Neural cell (in vitro differentiated cells): Measurements from ENCODE around the gene PAIP2. TPM values are rescaled to one million over a fixed set of nuclear protein-coding genes. Genes with fewer than 3 reads are reported as not detected.

ENCODE experiments used
- H2AFZ ChIP-seq: fragments of 200-600, 300-800 bp; sonication (generic), shearing (Covaris generic); 2 replicates; pipeline ENCODE4 v1.6.0; 2014; ENCODE audit warnings: low read depth, mild to moderate bottlenecking, antibody characterized with exemption, low read length, moderate library complexity
- H3F3A ChIP-seq: fragments of 200-600 bp; shearing (Covaris generic); 2 replicates; pipeline ENCODE4 v1.6.1; 2016; ENCODE audit warnings: mild to moderate bottlenecking, moderate library complexity, mixed read lengths, antibody characterized with exemption, low read length; ENCODE audit not compliant: insufficient read depth, poor library complexity, severe bottlenecking
- H3K27ac ChIP-seq: fragments of 200-600, 300-800 bp; sonication (generic), shearing (Covaris generic); 2 replicates; pipeline ENCODE4 v1.5.1; 2014; ENCODE audit warnings: mild to moderate bottlenecking, low read length, moderate library complexity
- H3K27me3 ChIP-seq: fragments of 300-800, 200-600 bp; sonication (generic), shearing (Covaris generic); 2 replicates; pipeline ENCODE4 v1.6.0; 2014; ENCODE audit warnings: mild to moderate bottlenecking, low read depth, low read length, moderate library complexity; ENCODE audit not compliant: insufficient read depth
- H3K36me3 ChIP-seq: fragments of 300-800, 200-600 bp; sonication (generic), shearing (Covaris generic); 2 replicates; pipeline ENCODE4 v1.5.1; 2014; ENCODE audit warnings: mild to moderate bottlenecking, antibody characterized with exemption, low read length, moderate library complexity; ENCODE audit not compliant: insufficient read depth
- H3K4me2 ChIP-seq: fragments of 300-800, 200-600 bp; sonication (generic), shearing (Covaris generic); 2 replicates; pipeline ENCODE4 v1.6.0; 2014; ENCODE audit warnings: mild to moderate bottlenecking, low read length
- H3K4me3 ChIP-seq: fragments of 300-800, 200-600 bp; sonication (generic), shearing (Covaris generic); 2 replicates; pipeline ENCODE4 v1.5.1; 2014; ENCODE audit warnings: mild to moderate bottlenecking, low read length, moderate library complexity
- H3K79me2 ChIP-seq: fragments of 200-600 bp; shearing (Covaris generic); replicated peaks from 2 replicates; pipeline ENCODE4 v1.6.0; 2014; ENCODE audit warnings: mild to moderate bottlenecking, low read length, moderate library complexity; ENCODE audit not compliant: insufficient read depth
- H3K9ac ChIP-seq: fragments of 300-800, 200-600 bp; sonication (generic), shearing (Covaris generic); 2 replicates; pipeline ENCODE4 v1.6.1; 2016; ENCODE audit warnings: mild to moderate bottlenecking, low read length, mixed read lengths
- H3K9me2 ChIP-seq: fragments of 200-600 bp; shearing (Covaris generic); 2 replicates; pipeline ENCODE4 v1.6.1; 2016; ENCODE audit warnings: mild to moderate bottlenecking, low read length, mixed read lengths; ENCODE audit not compliant: insufficient read depth
- H3K9me3 ChIP-seq: fragments of 200-600, 300-800 bp; sonication (generic), shearing (Covaris generic); 2 replicates; pipeline ENCODE4 v1.6.1; 2016; ENCODE audit warnings: mild to moderate bottlenecking, mixed run types, low read length, moderate library complexity, mixed read lengths
- H4K20me1 ChIP-seq: fragments of 200-600 bp; shearing (Covaris generic); 2 replicates; pipeline ENCODE4 v1.6.1; 2016; ENCODE audit warnings: mild to moderate bottlenecking, mixed run types; ENCODE audit not compliant: insufficient read depth
- CTCF ChIP-seq: fragments of 450-650 bp; IDR thresholded peaks from 2 replicates; pipeline ENCODE4 v1.5.1; 2014; ENCODE audit warnings: antibody characterized with exemption, mild to moderate bottlenecking, moderate library complexity; ENCODE audit not compliant: poor library complexity, severe bottlenecking
- EP300 ChIP-seq: fragments of 450-650 bp; conservative IDR thresholded peaks from 2 replicates; pipeline ENCODE4 v1.6.1; 2014; ENCODE audit warnings: antibody characterized with exemption, mild to moderate bottlenecking, moderate library complexity; ENCODE audit not compliant: poor library complexity, severe bottlenecking
- EZH2 ChIP-seq: fragments of 200-600, 300-800 bp; shearing (Covaris generic), sonication (generic); IDR thresholded peaks from 2 replicates; pipeline ENCODE4 v1.6.1; 2014; ENCODE audit warnings: antibody characterized with exemption, low read length, borderline replicate concordance, mild to moderate bottlenecking; ENCODE audit not compliant: insufficient read depth, poor library complexity, severe bottlenecking
- MXI1 ChIP-seq: fragments of 450-650 bp; conservative IDR thresholded peaks from 2 replicates; pipeline ENCODE4 v1.6.1; 2014; ENCODE audit warnings: antibody characterized with exemption, mild to moderate bottlenecking; ENCODE audit not compliant: poor library complexity, severe bottlenecking
- POLR2AphosphoS5 ChIP-seq: IDR thresholded peaks from 2 replicates; pipeline ENCODE4 v1.6.1; 2012
- RAD21 ChIP-seq: fragments of 450-650 bp; conservative IDR thresholded peaks from 2 replicates; pipeline ENCODE4 v1.6.1; 2014; ENCODE audit warnings: antibody characterized with exemption, mild to moderate bottlenecking, moderate library complexity
- REST ChIP-seq: IDR thresholded peaks from 2 replicates; pipeline ENCODE4 v1.6.1; 2012; ENCODE audit warnings: borderline replicate concordance
- SMC3 ChIP-seq: fragments of 450-650 bp; conservative IDR thresholded peaks from 2 replicates; pipeline ENCODE4 v1.6.1; 2014; ENCODE audit warnings: antibody characterized with exemption, mild to moderate bottlenecking, moderate library complexity; ENCODE audit not compliant: poor library complexity
- TAF1 ChIP-seq: IDR thresholded peaks from 2 replicates; pipeline ENCODE4 v1.6.1; 2012; ENCODE audit warnings: low read depth
- polyA plus RNA-seq: library from polyadenylated mRNA; depleted of rRNA; stranded (reverse); fragments of >200 nt; gene quantifications from 2 replicates; pipeline ENCODE4 v1.2.3, GENCODE V29; 2014

Gene PAIP2
- polyA plus RNA-seq, 1 donor from 2014 or later, result 201 TPM

- no peaks in the 10 kb centered on the region for H3F3A ChIP-seq
- H3K27me3 ChIP-seq, result no peaks in the 10 kb centered on the region
Measured at GRCh38 chr5:139413153-139413552, 71.5 kb downstream of the PAIP2 start.

GRCh38 chr5:139413963-139414362 lies 72.3 kb downstream of the PAIP2 start:
- Histone ChIP-seq H3K27me3 (no peaks in the 10 kb centered on the region), H3K9me3 (no peaks in the 10 kb centered on the region), H3K27ac (no peak overlapping the region), H2AFZ (no peak overlapping the region), H4K20me1 (no peaks in the 10 kb centered on the region), H3K79me2 (no peaks in the 10 kb centered on the region), H3K36me3 (peaks cover 4% of the 10 kb centered on the region), H3F3A (no peaks in the 10 kb centered on the region), H3K4me2 (no peak overlapping the region), H3K4me3 (no peak overlapping the region), H3K9me2 (no peaks in the 10 kb centered on the region), H3K9ac (no peak overlapping the region)
- no peak for TF ChIP-seq CTCF
- no peak for TF ChIP-seq EP300
- TF ChIP-seq EZH2, result no peak
- TF ChIP-seq REST, result no peak
- no peak for TF ChIP-seq MXI1
- no peak for TF ChIP-seq TAF1

More at GRCh38 chr5:139413153-139413552, 71.5 kb downstream of the PAIP2 start:
- Histone ChIP-seq H3K9me2 (no peaks in the 10 kb centered on the region), H3K9me3 (no peaks in the 10 kb centered on the region), H2AFZ (no peak overlapping the region), H3K4me3 (no peak overlapping the region), H3K9ac (no peak overlapping the region), H3K27ac (no peak overlapping the region), H3K79me2 (no peaks in the 10 kb centered on the region), H3K4me2 (no peak overlapping the region), H3K36me3 (peaks cover 4% of the 10 kb centered on the region), H4K20me1 (no peaks in the 10 kb centered on the region)
- TF ChIP-seq EP300 (no peak), EZH2 (no peak), SMC3 (no peak), REST (no peak), RAD21 (no peak), TAF1 (no peak), MXI1 (no peak), POLR2AphosphoS5 (no peak), CTCF (no peak)
